Sigmoid colon (tissue), 3 donors: ENCODE measurements around the gene PRMT3.

Experiments
- POLR2A ChIP-seq, 2 donors: fragments of 450-650 bp; IDR thresholded peaks; one replicate each; pipeline ENCODE4 v1.6.1; 2016; ENCODE audit warnings: antibody characterized with exemption in 2 of 2, mild to moderate bottlenecking in 2 of 2, moderate library complexity in 2 of 2
- TF ChIP-seq, protein P1 (sequence below), 4 experiments: fragments of 450-650 bp in 3 of 4; fragments of 200-600 bp in 1 of 4; IDR thresholded peaks; one replicate each; pipeline ENCODE4 v1.5.1; 2016 to 2019; ENCODE audit warnings: antibody characterized with exemption in 4 of 4, mild to moderate bottlenecking in 3 of 4, moderate library complexity in 2 of 4

DNA sequence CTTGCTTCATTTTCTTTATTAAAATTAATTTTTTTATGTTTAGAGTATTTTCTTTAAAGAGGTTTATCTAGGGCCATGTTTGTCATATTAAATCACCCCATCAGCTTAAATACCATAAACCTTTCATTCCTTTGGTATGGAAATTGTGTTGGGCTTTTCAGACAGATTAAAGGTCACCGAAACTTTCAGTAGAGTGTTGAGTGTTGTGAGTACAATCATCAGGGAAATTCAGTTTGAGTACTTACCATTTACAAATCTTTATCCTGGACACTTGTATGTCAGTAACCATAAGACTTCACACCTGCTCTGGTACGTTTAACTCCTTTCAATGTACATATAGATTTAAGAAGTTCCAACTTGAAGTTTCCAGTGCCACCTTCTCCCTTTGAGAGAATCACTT is 12.0 kb downstream of the PRMT3 start:
- TF ChIP-seq, protein P1, sequence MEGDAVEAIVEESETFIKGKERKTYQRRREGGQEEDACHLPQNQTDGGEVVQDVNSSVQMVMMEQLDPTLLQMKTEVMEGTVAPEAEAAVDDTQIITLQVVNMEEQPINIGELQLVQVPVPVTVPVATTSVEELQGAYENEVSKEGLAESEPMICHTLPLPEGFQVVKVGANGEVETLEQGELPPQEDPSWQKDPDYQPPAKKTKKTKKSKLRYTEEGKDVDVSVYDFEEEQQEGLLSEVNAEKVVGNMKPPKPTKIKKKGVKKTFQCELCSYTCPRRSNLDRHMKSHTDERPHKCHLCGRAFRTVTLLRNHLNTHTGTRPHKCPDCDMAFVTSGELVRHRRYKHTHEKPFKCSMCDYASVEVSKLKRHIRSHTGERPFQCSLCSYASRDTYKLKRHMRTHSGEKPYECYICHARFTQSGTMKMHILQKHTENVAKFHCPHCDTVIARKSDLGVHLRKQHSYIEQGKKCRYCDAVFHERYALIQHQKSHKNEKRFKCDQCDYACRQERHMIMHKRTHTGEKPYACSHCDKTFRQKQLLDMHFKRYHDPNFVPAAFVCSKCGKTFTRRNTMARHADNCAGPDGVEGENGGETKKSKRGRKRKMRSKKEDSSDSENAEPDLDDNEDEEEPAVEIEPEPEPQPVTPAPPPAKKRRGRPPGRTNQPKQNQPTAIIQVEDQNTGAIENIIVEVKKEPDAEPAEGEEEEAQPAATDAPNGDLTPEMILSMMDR (IDR thresholded peaks at IDR 0.05): no peak
- TF ChIP-seq POLR2A (IDR thresholded peaks at IDR 0.05): no peak
